HepG2 (cell line): ENCODE measurements around the gene ATOH7. TPM values are rescaled to one million over a fixed set of nuclear protein-coding genes. Genes with fewer than 3 reads are reported as not detected.

Source experiments
- DZIP1 ChIP-seq: sonication (generic); formaldehyde crosslinking; IDR thresholded peaks from 2 replicates; pipeline ENCODE4 v1.5.0; 2020; ENCODE audit warnings: mild to moderate bottlenecking, missing genetic modification reagents
- JUN ChIP-seq: sonication (generic); formaldehyde crosslinking; IDR thresholded peaks from 2 replicates; pipeline ENCODE4 v1.4.0; 2020; ENCODE audit warnings: mild to moderate bottlenecking, missing genetic modification reagents
- KAT8 ChIP-seq: IDR thresholded peaks from 2 replicates; pipeline ENCODE4 v1.6.1; 2016; ENCODE audit warnings: missing genetic modification reagents, missing compliant biosample characterization
- LCORL ChIP-seq, 2 experiments: fragments of 450-650 bp in 1 of 2; sonication (generic) in 1 of 2; formaldehyde crosslinking in 1 of 2; IDR thresholded peaks; 2 replicates each; pipeline versions ENCODE4 v1.5.0 to v1.6.1; 2017 to 2020; ENCODE audit warnings: antibody characterized with exemption in 1 of 2, missing genetic modification reagents in 1 of 2
- NKX3-1 ChIP-seq: sonication (generic); formaldehyde crosslinking; IDR thresholded peaks from 2 replicates; pipeline ENCODE4 v1.5.0; 2020; ENCODE audit warnings: missing genetic modification reagents
- POLR2A ChIP-seq, 2 experiments: IDR thresholded peaks; 2 replicates each; pipeline ENCODE4 v1.6.1; 2011; ENCODE audit warnings: low read depth in 2 of 2, low read length in 2 of 2, mild to moderate bottlenecking in 1 of 2, moderate library complexity in 1 of 2; ENCODE audit not compliant: insufficient read depth in 1 of 2
- PRDM15 ChIP-seq: sonication (generic); formaldehyde crosslinking; IDR thresholded peaks from 2 replicates; pipeline ENCODE4 v1.4.0; 2020; ENCODE audit warnings: missing genetic modification reagents
- SP4 ChIP-seq: sonication (generic); formaldehyde crosslinking; IDR thresholded peaks from 2 replicates; pipeline ENCODE4 v1.8.1; 2023; ENCODE audit warnings: mild to moderate bottlenecking, missing genetic modification reagents
- YEATS2 ChIP-seq: sonication (generic); formaldehyde crosslinking; IDR thresholded peaks from 2 replicates; pipeline ENCODE4 v1.4.0; 2020; ENCODE audit warnings: missing genetic modification reagents, borderline replicate concordance
- YEATS4 ChIP-seq: sonication (generic); formaldehyde crosslinking; IDR thresholded peaks from 2 replicates; pipeline ENCODE4 v1.4.0; 2020; ENCODE audit warnings: missing genetic modification reagents, borderline replicate concordance
- ZFP90 ChIP-seq: sonication (generic); formaldehyde crosslinking; IDR thresholded peaks from 2 replicates; pipeline ENCODE4 v1.8.0; 2022; ENCODE audit warnings: missing genetic modification reagents, mild to moderate bottlenecking, inconsistent platforms, borderline replicate concordance
- ZIK1 ChIP-seq: sonication (generic); formaldehyde crosslinking; IDR thresholded peaks from 2 replicates; pipeline ENCODE4 v1.5.0; 2020; ENCODE audit warnings: mild to moderate bottlenecking, low read depth, missing genetic modification reagents, borderline replicate concordance
- ZNF3 ChIP-seq: IDR thresholded peaks from 2 replicates; pipeline ENCODE4 v1.7.0; 2017; ENCODE audit warnings: inconsistent platforms
- ZNF564 ChIP-seq: sonication (generic); formaldehyde crosslinking; IDR thresholded peaks from 2 replicates; pipeline ENCODE4 v1.8.1; 2023; ENCODE audit warnings: mild to moderate bottlenecking, missing genetic modification reagents
- ZNF644 ChIP-seq: IDR thresholded peaks from 2 replicates; pipeline ENCODE4 v1.6.1; 2016; ENCODE audit warnings: low read depth
- ZSCAN20 ChIP-seq: sonication (generic); formaldehyde crosslinking; IDR thresholded peaks from 2 replicates; pipeline ENCODE4 v1.4.0; 2020; ENCODE audit warnings: missing genetic modification reagents, mild to moderate bottlenecking, borderline replicate concordance
- polyA plus RNA-seq, 8 experiments: library from polyadenylated mRNA; depleted of rRNA in 3 of 8; stranded (reverse) in 7 of 8; unstranded in 1 of 8; fragments of >200 nt; fragmentation: Illumina TruSeq in 4 of 8; extraction: Trizol in 4 of 8; gene quantifications; 2 replicates each; pipeline versions ENCODE4 v1.2.1 to v1.2.3, GENCODE V29; 2011 to 2016; ENCODE audit warnings: low read depth in 4 of 8, missing spikeins in 1 of 8, mixed read lengths in 1 of 8; ENCODE audit not compliant: insufficient read depth in 1 of 8
- total RNA-seq, 5 experiments: library from RNA; depleted of rRNA; stranded (reverse); fragments of >200 nt; fragmentation: Illumina TruSeq; extraction: Trizol; gene quantifications; 2 replicates each; pipeline ENCODE4 v1.2.3, GENCODE V29; 2016; ENCODE audit warnings: low read depth in 1 of 5
- TF ChIP-seq, protein P1 (sequence below): sonication (generic); formaldehyde crosslinking; IDR thresholded peaks from 2 replicates; pipeline ENCODE4 v1.9.0; 2021; ENCODE audit warnings: missing genetic modification reagents, borderline replicate concordance

ATOH7 gene
- total and polyA plus RNA-seq, 2 of the 13 experiments (the other 11 are each of a cell fraction or from before 2014, with no cell fraction given), result 0.07 to 0.11 TPM

DNA sequence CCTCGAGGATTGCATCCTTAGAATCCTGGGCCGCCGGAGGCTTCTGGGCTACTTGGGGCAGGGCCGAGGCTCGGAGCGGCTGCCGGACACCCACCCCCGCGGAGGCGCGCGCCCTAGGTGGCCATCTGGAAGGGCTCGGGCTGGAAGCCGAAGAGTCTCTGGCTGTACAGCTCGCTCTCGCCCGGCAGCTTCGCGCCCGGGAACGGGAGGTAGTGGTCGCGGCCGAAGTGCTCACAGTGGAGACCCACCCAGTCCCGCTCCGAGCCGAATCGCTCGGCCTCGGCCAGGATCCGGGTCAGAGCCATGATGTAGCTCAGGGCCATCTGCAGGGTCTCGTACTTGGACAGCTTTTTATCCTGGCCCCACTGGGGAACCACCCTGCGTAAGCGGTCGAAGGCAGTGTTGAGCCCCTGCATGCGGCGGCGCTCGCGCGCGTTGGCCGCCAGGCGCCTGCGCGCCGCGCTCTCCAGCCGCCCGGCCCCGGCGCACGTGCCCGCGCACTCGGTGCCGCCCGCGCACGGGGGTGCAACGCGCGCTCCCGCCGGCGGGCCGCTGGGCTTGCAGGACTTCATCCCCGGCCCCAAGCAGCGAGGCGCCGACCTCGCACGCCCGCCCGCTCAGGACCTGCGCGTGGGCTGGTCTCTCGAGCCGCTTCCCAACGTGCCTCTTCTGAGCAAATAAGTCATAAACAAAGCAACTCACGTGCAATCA is 652 bp downstream of the ATOH7 start (continued):
- TF ChIP-seq, protein P1, sequence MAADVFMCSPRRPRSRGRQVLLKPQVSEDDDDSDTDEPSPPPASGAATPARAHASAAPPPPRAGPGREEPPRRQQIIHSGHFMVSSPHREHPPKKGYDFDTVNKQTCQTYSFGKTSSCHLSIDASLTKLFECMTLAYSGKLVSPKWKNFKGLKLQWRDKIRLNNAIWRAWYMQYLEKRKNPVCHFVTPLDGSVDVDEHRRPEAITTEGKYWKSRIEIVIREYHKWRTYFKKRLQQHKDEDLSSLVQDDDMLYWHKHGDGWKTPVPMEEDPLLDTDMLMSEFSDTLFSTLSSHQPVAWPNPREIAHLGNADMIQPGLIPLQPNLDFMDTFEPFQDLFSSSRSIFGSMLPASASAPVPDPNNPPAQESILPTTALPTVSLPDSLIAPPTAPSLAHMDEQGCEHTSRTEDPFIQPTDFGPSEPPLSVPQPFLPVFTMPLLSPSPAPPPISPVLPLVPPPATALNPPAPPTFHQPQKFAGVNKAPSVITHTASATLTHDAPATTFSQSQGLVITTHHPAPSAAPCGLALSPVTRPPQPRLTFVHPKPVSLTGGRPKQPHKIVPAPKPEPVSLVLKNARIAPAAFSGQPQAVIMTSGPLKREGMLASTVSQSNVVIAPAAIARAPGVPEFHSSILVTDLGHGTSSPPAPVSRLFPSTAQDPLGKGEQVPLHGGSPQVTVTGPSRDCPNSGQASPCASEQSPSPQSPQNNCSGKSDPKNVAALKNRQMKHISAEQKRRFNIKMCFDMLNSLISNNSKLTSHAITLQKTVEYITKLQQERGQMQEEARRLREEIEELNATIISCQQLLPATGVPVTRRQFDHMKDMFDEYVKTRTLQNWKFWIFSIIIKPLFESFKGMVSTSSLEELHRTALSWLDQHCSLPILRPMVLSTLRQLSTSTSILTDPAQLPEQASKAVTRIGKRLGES (CRISPR knock-in tag), result peak; percentile 75; the same call in 1 of the 2 replicates
- TF ChIP-seq NKX3-1 (CRISPR knock-in tag) (peak; percentile 87; the same call in 1 of the 2 replicates), ZNF564 (CRISPR knock-in tag) (peak; percentile 82; the same call in 1 of the 2 replicates), YEATS2 (CRISPR knock-in tag) (no peak), KAT8 (CRISPR knock-in tag) (no peak), LCORL (IDR thresholded peaks at IDR 0.05) (no peak), LCORL (CRISPR knock-in tag; IDR thresholded peaks at IDR 0.05) (0 out of 2 replicates have a peak, but pooled peaks have one; percentile 37), PRDM15 (CRISPR knock-in tag) (no peak), DZIP1 (peak; percentile 79; the same call in 1 of the 2 replicates), ZNF3 (CRISPR knock-in tag) (no peak), ZSCAN20 (peak; percentile 51; the same call in 1 of the 2 replicates), SP4 (0 out of 2 replicates have a peak, but pooled peaks have one; percentile 26), ZIK1 (CRISPR knock-in tag) (0 out of 2 replicates have a peak, but pooled peaks have one; percentile 39), ZNF644 (CRISPR knock-in tag) (no peak), JUN (no peak), ZFP90 (CRISPR knock-in tag) (peak; percentile 91; the same call in 1 of the 2 replicates), YEATS4 (CRISPR knock-in tag) (peak; percentile 70), POLR2A (IDR thresholded peaks at IDR 0.05; ENCODE audit: insufficient read depth in 1 of 2, low read depth in 2 of 2, low read length in 2 of 2) (0 out of 4 replicates have a peak, but pooled peaks of 1 of the 2 experiments have one; percentile 29)
